ENCODE measurements around the gene TLR9. TPM values are rescaled to one million over a fixed set of nuclear protein-coding genes. Genes with fewer than 3 reads are reported as not detected.

Gene TLR9
- total RNA-seq, 1 donor from 2014 or later, result 1.4 TPM

- DNase-seq (ENCODE audit: low spot score), result peak; percentile 66
Observed at GRCh38 chr3:52231502-52232278, 6.2 kb upstream of the TLR9 start.

GRCh38 chr3:52230889-52231499, 5.5 kb upstream of the TLR9 start:
- no peak for DNase-seq (ENCODE audit: low spot score)

GRCh38 chr3:52230461-52230860, 5.0 kb upstream of the TLR9 start:
- no peak for DNase-seq (ENCODE audit: low spot score)

- DNase-seq (ENCODE audit: low spot score), result no peak
Observed at GRCh38 chr3:52229656-52230055, 4.2 kb upstream of the TLR9 start.

GRCh38 chr3:52228751-52229291, 3.4 kb upstream of the TLR9 start:
- DNase-seq (ENCODE audit: low spot score), result no peak

GRCh38 chr3:52228266-52228665, 2.8 kb upstream of the TLR9 start:
- no peak for DNase-seq (ENCODE audit: low spot score)

DNA sequence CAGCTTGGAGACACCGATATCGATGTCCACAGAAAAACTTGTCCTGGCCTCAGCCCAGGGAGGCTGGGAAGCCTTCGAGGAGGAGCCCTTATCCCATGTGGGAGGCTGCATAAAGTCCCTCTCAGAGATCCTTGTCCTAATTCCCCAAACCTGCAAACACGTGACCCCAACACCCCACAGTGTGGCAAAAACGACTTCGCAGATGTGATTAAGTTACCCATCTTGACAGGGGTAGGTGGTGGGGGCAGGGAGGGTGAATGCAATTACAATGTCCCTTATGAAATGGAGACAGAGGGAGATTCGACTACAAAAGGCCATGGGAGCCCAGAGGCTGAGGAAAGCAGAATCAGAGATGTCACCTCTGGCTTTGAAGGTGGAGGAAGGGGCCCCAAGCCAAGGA, 2.3 kb upstream of the TLR9 start:
- no peak for DNase-seq (ENCODE audit: low spot score)

DNA sequence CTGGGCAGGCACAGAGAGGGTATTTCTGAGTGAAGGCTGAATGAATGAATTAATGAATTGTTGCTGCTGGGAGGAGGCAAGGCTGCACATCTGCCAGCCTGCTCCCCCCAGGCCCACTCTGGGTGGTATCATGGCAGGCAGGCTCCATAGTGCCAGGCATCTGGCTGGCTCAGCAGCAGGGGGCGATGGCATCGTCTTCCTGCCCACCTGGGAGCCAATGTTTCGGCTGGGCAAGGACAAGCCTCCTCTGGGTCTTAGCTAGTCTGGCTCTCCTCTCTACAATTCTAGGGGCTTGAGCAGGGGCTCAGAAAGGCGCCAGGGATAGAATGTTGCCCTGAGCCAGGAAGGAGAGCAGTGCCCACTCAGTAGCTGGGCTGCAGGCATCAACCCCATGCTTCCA, 1.7 kb upstream of the TLR9 start:
- DNase-seq (ENCODE audit: low spot score), result no peak

- no peak for DNase-seq (ENCODE audit: low spot score)
Observed at GRCh38 chr3:52226229-52226817, 878 bp upstream of the TLR9 start.

DNA sequence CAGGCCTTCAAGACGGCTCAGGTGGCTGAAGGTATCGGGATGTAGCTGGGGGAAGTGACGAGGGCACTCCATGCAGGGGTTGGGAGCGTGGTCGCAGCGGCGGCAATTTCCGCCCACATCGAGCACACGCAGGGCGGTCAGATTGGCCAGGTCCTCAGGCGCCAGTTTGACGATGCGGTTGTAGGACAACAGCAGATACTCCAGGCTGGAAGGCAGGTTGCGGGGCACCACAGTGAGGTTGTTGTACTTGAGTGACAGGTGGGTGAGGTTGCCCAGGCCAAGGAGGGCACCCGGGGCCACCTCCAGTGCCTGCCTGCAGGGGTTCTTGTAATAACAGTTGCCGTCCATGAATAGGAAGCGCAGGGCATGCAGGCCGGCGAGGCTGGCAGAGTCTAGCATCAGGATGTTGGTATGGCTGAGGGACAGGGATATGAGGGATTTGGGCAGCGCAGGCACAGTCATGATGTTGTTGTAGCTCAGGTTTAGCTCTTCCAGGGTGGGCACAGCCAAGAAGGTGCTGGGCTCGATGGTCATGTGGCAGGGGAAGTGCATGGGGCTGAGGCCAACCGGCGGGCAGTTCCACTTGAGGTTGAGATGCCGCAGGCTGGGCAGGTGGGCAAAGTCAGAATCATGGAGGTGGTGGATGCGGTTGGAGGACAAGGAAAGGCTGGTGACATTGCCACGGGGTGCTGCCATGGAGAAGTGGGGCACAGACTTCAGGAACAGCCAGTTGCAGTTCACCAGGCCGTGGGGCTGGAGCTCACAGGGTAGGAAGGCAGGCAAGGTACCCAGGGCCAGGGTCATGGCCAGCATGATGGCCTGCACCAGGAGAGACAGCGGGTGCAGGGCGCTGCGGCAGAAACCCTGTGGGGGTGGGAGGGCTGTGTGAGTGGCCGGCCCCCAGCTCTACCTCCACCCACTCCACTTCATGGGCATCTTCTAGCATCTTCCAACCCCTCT, 1.7 kb downstream of the TLR9 start:
- no peak for DNase-seq (ENCODE audit: low spot score)

DNA sequence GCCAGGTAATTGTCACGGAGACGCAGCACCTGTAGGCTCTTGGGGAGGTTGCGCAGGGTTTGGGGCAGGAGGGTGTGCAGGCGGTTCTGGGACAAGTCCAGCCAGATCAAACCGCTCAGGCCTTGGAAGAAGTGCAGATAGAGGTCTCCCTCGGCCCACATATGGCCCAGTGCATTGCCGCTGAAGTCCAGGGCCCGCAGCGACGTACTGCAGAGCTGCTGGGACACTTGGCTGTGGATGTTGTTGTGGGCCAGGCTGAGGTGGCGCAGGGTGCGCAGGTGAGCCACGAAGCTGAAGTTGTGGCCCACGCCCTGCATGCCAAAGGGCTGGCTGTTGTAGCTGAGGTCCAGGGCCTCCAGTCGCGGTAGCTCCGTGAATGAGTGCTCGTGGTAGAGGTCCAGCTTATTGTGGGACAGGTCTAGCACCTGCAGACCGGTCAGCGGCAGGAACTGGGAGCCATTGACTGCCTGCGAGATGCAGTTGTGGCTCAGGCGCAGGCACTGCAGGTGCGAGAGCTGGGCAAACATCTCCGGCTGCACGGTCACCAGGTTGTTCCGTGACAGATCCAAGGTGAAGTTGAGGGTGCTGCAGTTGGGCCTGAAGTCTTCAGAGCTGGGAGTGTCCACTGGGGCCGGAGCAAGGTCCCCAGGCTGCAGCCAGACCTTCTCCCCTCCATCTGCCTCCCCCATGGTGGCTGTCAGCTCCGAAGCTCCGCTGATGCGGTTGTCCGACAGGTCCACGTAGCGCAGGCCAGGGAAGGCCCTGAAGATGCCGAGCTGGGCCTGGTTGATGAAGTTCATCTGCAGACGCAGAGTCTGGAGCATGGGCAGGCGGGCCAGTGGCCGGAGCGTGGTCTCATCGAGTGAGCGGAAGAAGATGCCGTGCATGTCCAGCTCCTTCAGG, 2.9 kb downstream of the TLR9 start:
- no peak for DNase-seq (ENCODE audit: low spot score)

DNA sequence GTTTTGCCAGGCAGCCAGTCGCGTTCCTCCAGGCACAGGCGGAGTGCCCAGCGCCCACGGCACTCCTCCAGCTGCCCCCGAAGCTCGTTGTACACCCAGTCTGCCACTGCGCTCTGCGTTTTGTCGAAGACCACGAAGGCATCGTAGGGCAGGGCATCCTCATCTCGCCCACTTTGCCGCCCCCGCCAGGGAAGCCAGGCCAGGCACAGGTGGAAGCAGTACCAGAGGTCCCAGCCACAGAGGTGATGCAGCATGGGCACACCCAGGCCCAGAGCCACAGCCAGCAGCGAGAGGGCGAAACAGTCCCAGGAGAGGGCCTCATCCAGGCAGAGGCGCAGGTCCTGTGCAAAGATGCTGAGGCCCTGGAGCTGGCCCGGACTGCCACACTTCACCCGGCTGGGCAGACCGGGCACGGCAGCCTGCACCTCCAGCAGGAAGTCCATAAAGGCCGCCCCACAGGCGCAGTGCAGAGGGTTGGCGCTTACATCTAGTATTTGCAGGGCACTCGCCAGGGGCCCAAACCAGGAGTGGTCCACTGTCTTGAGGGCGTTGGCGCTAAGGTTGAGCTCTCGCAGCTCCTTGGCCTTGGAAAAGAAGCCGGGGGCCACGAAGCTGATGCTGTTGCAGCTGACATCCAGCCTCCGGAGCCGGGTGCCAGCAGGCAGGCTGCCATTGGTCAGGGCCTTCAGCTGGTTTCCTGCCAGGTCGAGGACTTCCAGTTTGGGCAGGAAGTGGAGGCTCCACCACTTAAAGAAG, 3.7 kb downstream of the TLR9 start:
- DNase-seq (ENCODE audit: low spot score), result no peak

- no peak for DNase-seq (ENCODE audit: low spot score)
Observed at GRCh38 chr3:52221141-52221562, 4.3 kb downstream of the TLR9 start.

DNA sequence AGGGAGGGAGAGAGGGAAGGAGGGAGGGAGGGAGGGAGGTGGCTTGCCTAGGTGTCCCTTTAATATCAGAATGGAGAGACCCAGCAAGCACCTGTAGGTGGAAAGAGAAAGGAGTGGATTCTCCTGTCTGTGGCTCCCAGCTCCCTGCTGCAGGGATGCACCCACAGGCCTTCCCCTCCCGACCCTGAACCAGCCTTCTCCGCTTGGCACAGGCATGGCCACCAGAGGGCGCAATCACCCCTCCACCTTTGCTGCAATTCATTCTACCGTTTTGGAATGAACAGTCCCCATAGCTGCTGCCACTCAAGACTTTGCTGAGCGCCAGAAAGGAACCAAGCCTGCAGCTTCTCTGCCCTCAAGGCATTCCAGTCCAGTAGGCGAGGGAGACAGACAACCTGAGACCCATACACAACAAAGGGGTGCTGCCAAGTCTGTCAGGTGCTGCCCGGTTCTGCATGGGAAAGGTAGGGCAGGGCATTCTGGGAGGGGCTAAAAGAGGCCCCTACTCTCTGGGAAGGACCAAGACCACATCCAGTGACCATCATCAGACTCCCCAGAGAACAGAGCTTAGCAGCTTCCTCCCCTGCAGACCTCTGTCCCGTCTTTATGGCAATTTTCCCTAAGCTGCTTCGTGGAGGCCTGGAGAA, 4.9 kb downstream of the TLR9 start:
- peak; percentile 82 for DNase-seq (ENCODE audit: low spot score)

DNA sequence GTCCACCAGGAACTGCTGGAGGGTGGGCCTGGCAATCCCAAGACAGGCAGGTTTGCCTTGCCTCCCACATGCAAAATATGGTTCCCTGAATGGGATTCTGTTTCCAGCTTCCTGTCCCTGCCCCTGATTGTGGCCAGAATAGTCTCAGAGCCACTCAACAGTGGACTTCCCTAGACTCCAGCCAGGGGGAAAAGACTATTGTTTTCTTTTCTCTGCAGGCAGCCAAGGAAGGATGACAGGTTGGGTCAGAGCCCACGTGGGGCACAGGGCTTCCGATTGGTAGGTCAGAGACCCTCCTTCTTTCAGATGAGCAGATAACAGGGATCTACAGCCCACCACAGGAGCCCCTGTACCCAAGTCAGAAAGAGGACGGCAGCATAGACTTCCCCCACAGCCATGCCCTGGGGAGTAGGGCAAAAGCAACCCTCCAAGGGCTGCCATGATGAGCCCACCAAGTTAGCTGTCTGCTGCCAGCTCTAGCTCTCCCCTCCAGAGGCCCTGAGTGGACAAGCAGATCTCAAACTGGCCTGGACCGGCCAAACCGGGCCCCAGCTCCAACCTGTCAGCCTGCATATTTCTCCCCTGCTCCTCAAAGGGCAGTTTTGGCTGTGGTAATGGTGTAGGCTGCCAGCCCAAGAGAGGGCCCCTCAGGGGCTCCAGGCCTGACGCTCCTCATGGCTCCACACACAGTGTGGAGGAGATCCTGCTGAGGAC, 6.4 kb downstream of the TLR9 start:
- no peak for DNase-seq (ENCODE audit: low spot score)

DNA sequence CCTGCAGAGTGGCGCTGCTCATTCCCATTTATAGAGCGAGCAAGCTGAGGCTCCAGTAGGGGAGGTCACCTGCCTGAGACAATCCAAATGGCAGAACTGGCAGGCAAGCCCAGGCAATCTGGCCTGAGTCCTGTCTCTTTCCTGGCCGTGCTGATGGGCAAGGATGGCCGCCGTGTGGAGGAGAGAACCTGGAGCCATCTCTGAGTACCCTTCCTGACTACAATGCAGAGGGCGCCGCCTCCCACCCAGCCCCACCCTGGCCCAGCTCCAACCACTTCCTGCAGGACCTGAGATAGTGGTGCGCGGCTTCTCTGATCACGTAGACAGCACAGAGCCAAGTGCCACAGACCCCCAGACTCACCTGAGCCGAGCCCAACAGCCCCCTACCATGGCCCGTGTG, 7.0 kb downstream of the TLR9 start:
- no peak for DNase-seq (ENCODE audit: low spot score)

- DNase-seq (ENCODE audit: low spot score), result no peak
Observed at GRCh38 chr3:52218026-52218425, 7.4 kb downstream of the TLR9 start.

DNA sequence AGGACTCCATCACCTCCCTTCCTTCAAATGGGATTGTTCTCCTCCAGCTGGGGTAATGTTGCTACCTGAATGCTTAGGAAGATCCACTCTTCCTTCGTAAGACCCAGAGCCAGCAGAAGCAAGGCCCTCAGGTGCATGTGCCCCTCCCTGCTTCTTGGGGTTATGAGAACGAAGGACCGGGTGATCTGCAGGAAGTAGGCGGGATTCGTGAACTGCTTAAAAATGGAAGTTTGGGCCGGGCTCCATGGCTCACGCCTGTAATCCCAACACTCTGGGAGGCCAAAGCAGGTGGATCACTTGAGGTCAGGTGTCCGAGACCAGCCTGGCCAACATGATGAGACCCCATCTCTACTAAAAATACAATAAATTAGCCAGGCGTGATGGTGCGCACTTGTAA, 8.0 kb downstream of the TLR9 start:
- no peak for DNase-seq (ENCODE audit: low spot score)
